Activated CD4-positive, alpha-beta memory T cell treated with anti-CD3 and anti-CD28 coated beads for 36 hours (primary cell): Measurements from ENCODE around the gene MGAT4C. TPM values are rescaled to one million over a fixed set of nuclear protein-coding genes. Genes with fewer than 3 reads are reported as not detected.

Experiments
- CTCF ChIA-PET: fragments of 350-600 bp; sonication (Branson Sonifier 250); formaldehyde crosslinking; loops from one replicate; lab custom pipeline; 2021; ENCODE audit warnings: antibody characterized with exemption, inconsistent platforms; lab: Charles Lee
- POLR2A ChIA-PET: fragments of 350-600 bp; sonication (Branson Sonifier 250); formaldehyde crosslinking; loops from one replicate; lab custom pipeline; 2021; ENCODE audit warnings: antibody characterized with exemption; lab: Charles Lee
- DNase-seq: peaks from one replicate; pipeline ENCODE4 v3.0.0-alpha.2; 2020
- H3K27ac Mint-ChIP-seq: one replicate; pipeline ENCODE4 v1.8.0; 2021; ENCODE audit warnings: mixed read lengths
- H3K27me3 Mint-ChIP-seq: one replicate; pipeline ENCODE4 v1.8.0; 2021; ENCODE audit warnings: mixed read lengths
- H3K36me3 Mint-ChIP-seq: one replicate; pipeline ENCODE4 v1.8.0; 2021; ENCODE audit warnings: mixed read lengths
- H3K4me1 Mint-ChIP-seq: one replicate; pipeline ENCODE4 v1.8.0; 2021; ENCODE audit warnings: low read depth, mixed read lengths
- H3K4me3 Mint-ChIP-seq: one replicate; pipeline ENCODE4 v1.8.0; 2021; ENCODE audit warnings: mild to moderate bottlenecking, mixed read lengths
- H3K9me3 Mint-ChIP-seq: one replicate; pipeline ENCODE4 v1.8.0; 2021; ENCODE audit warnings: mixed read lengths
- intact Hi-C: fragments of 100-400 bp; cut with micrococcal nuclease; formaldehyde crosslinking; loops from one replicate; pipeline ENCODE4 v1.15.1; 2023
- total RNA-seq, 2 experiments: library from RNA; stranded (reverse); gene quantifications; one replicate each; pipeline ENCODE4 v1.2.3, GENCODE V29; 2021

Gene MGAT4C
- total RNA-seq, 2 experiments from 2014 or later = not detected

DNA sequence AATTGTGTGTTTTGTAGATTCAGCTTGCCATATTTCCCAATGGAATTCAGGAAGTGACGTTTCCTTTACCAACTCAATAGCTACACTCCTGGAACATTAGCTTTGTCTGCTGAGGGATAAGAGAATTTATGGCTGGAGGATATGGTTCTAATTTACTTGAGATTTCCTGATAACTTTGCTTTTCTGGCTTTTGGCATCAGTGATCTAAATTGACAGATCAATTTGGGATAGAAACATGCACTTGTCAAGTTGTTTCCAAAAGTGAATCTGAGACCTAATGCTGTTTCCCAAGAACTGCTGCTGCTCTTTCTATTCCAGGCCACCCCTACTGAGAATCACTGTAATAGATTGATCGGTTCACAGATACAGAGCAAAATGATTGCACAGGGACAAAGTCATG is 43.2 kb downstream of the MGAT4C start:
- ChIA-PET CTCF (no interaction called here), POLR2A (no interaction called here)
- Mint-ChIP-seq H3K4me1 (no peaks in the 10 kb centered on the region), H3K27me3 (no peaks in the 10 kb centered on the region), H3K9me3 (peaks cover 4% of the 10 kb centered on the region), H3K27ac (no peak overlapping the region), H3K36me3 (no peaks in the 10 kb centered on the region), H3K4me3 (no peak overlapping the region)
- intact Hi-C loops = no loop called here
- DNase-seq = no peak

DNA sequence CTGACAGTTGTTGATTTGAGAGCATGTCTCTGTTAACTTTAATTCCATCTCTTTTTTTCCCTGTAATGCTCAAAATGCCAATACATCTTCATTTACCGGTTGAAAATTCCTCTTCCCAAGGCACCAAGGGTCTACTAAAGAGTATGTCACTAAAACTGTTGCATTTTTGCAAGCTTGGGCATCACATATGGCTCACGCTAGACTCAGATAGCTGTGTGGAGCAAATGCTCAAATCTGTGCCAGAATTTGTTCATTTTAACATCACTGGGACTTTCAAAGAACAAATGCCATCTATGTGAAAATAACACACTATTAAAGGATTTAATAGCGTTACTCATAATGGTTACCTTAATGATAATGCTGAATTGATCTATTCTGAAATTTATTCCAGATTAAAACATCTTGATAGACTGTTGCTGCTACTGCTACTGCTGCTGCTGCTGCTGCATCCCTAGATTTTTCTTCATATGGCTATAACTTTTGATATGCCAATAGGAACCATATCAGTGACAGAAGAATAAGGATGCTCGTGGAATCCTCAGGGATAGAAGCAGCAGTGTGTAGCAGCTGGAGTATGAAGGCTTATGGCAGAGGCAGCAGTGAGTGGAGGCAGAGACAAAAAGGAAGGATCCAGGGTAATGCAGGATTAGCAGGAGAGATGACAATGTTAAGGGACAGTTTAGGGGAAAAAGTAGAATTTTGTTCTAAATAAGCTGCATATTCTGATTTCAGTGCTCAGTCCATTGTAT is 57.3 kb downstream of the MGAT4C start:
- H3K4me1 Mint-ChIP-seq = no peaks in the 10 kb centered on the region
- H3K36me3 Mint-ChIP-seq = no peaks in the 10 kb centered on the region
- ChIA-PET POLR2A (no interaction called here), CTCF (no interaction called here)
- peaks cover 11% of the 10 kb centered on the region for H3K9me3 Mint-ChIP-seq
- H3K4me3 Mint-ChIP-seq = no peak overlapping the region
- intact Hi-C loops = no loop called here
- no peak for DNase-seq
- no peaks in the 10 kb centered on the region for H3K27me3 Mint-ChIP-seq
- no peak overlapping the region for H3K27ac Mint-ChIP-seq

GRCh38 chr12:86196465-86196864 is 59.7 kb downstream of the MGAT4C start:
- ChIA-PET POLR2A (no interaction called here), CTCF (no interaction called here)
- no peaks in the 10 kb centered on the region for H3K4me1 Mint-ChIP-seq
- intact Hi-C loops = no loop called here
- H3K36me3 Mint-ChIP-seq = no peaks in the 10 kb centered on the region
- peaks cover 11% of the 10 kb centered on the region for H3K9me3 Mint-ChIP-seq
- no peak overlapping the region for H3K27ac Mint-ChIP-seq
- DNase-seq = no peak
- no peak overlapping the region for H3K4me3 Mint-ChIP-seq
- H3K27me3 Mint-ChIP-seq = no peaks in the 10 kb centered on the region

GRCh38 chr12:86194721-86195120 is 61.5 kb downstream of the MGAT4C start:
- intact Hi-C loops = no loop called here
- no peak overlapping the region for H3K27ac Mint-ChIP-seq
- CTCF ChIA-PET = no interaction called here
- H3K9me3 Mint-ChIP-seq = peaks cover 8% of the 10 kb centered on the region
- POLR2A ChIA-PET = no interaction called here
- H3K36me3 Mint-ChIP-seq = no peaks in the 10 kb centered on the region
- H3K4me3 Mint-ChIP-seq = no peak overlapping the region
- no peaks in the 10 kb centered on the region for H3K4me1 Mint-ChIP-seq
- no peaks in the 10 kb centered on the region for H3K27me3 Mint-ChIP-seq
- no peak for DNase-seq

GRCh38 chr12:86193931-86194330 is 62.3 kb downstream of the MGAT4C start:
- H3K27ac Mint-ChIP-seq = no peak overlapping the region
- no peak overlapping the region for H3K4me3 Mint-ChIP-seq
- H3K27me3 Mint-ChIP-seq = no peaks in the 10 kb centered on the region
- ChIA-PET POLR2A (no interaction called here), CTCF (no interaction called here)
- intact Hi-C loops = no loop called here
- H3K4me1 Mint-ChIP-seq = no peaks in the 10 kb centered on the region
- H3K36me3 Mint-ChIP-seq = no peaks in the 10 kb centered on the region
- peaks cover 6% of the 10 kb centered on the region for H3K9me3 Mint-ChIP-seq
- no peak for DNase-seq

DNA sequence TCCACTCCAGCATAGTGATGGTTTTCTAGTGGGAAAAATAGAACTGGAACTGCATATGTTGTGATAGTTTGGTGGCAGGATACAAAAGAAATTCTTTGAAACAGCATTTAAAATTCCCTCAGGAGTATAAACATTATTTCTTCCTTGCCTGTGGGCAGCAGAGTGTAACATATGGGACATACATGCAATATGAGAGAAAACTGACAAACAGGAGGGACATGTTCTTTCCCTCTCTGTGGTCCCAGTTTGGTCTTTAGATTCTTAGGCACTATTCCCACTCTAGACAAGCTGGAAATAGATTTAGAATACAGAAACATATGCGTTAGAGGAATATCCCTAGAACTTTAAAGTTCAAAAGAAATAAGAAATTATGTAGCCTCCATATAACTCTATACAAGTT is 68.0 kb downstream of the MGAT4C start:
- intact Hi-C loops = no loop called here
- CTCF ChIA-PET = no interaction called here
- H3K4me3 Mint-ChIP-seq = no peak overlapping the region
- DNase-seq = no peak
- no peaks in the 10 kb centered on the region for H3K9me3 Mint-ChIP-seq
- POLR2A ChIA-PET = no interaction called here
- H3K27ac Mint-ChIP-seq = no peak overlapping the region
- no peaks in the 10 kb centered on the region for H3K27me3 Mint-ChIP-seq
- no peaks in the 10 kb centered on the region for H3K36me3 Mint-ChIP-seq
- H3K4me1 Mint-ChIP-seq = no peaks in the 10 kb centered on the region

- intact Hi-C loops = no loop called here
- no peaks in the 10 kb centered on the region for H3K4me1 Mint-ChIP-seq
- ChIA-PET CTCF (no interaction called here), POLR2A (no interaction called here)
- H3K36me3 Mint-ChIP-seq = no peaks in the 10 kb centered on the region
- no peak for DNase-seq
- H3K9me3 Mint-ChIP-seq = no peaks in the 10 kb centered on the region
- no peak overlapping the region for H3K27ac Mint-ChIP-seq
- no peak overlapping the region for H3K4me3 Mint-ChIP-seq
- H3K27me3 Mint-ChIP-seq = no peaks in the 10 kb centered on the region
Measured at GRCh38 chr12:86186449-86186848, 69.7 kb downstream of the MGAT4C start.

GRCh38 chr12:86179855-86180254 is 76.3 kb downstream of the MGAT4C start:
- Mint-ChIP-seq H3K4me3 (no peak overlapping the region), H3K27me3 (no peaks in the 10 kb centered on the region), H3K36me3 (no peaks in the 10 kb centered on the region), H3K4me1 (no peaks in the 10 kb centered on the region), H3K9me3 (peaks cover 4% of the 10 kb centered on the region), H3K27ac (no peak overlapping the region)
- ChIA-PET CTCF (no interaction called here), POLR2A (no interaction called here)
- no peak for DNase-seq
- intact Hi-C loops = no loop called here

GRCh38 chr12:86174188-86174587 is 82.0 kb downstream of the MGAT4C start:
- POLR2A ChIA-PET = no interaction called here
- intact Hi-C loops = no loop called here

GRCh38 chr12:86172913-86173443 is 83.2 kb downstream of the MGAT4C start:
- Mint-ChIP-seq H3K27ac (no peak overlapping the region), H3K27me3 (no peaks in the 10 kb centered on the region), H3K4me1 (no peaks in the 10 kb centered on the region), H3K9me3 (peaks cover 4% of the 10 kb centered on the region), H3K36me3 (no peaks in the 10 kb centered on the region), H3K4me3 (no peak overlapping the region)
- CTCF ChIA-PET = no interaction called here
- no peak for DNase-seq
- POLR2A ChIA-PET = no interaction called here
- intact Hi-C loops = no loop called here

More at GRCh38 chr12:86174188-86174587, 82.0 kb downstream of the MGAT4C start:
- no peaks in the 10 kb centered on the region for H3K27me3 Mint-ChIP-seq
- no peak overlapping the region for H3K4me3 Mint-ChIP-seq
- H3K36me3 Mint-ChIP-seq = no peaks in the 10 kb centered on the region
- H3K27ac Mint-ChIP-seq = no peak overlapping the region
- H3K4me1 Mint-ChIP-seq = no peaks in the 10 kb centered on the region
- CTCF ChIA-PET = no interaction called here
- peaks cover 4% of the 10 kb centered on the region for H3K9me3 Mint-ChIP-seq
- DNase-seq = no peak

DNA sequence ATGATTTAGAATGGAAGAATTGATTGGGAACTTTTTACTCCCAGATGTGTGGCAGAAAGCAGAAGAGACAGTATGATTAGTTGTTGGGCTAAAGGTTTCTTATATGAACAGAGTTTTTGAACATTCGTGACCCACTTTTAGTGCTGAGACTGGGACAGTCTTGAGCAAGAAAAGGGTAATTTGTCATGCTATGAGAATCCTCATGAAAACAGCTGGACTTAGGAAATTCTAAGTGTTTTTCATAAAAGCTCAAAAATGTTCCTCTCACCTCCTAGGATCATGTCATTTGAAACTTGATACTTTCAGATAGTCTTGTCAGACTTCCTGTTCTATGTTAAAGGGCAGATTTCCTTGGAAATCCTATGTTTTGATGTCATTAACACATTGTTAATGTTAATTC is 86.1 kb downstream of the MGAT4C start:
- Mint-ChIP-seq H3K4me3 (no peak overlapping the region), H3K27ac (no peak overlapping the region), H3K36me3 (no peaks in the 10 kb centered on the region), H3K27me3 (no peaks in the 10 kb centered on the region), H3K9me3 (no peaks in the 10 kb centered on the region), H3K4me1 (no peaks in the 10 kb centered on the region)
- ChIA-PET CTCF (no interaction called here), POLR2A (no interaction called here)
- intact Hi-C loops = no loop called here
- DNase-seq = no peak

- Mint-ChIP-seq H3K9me3 (peaks cover 7% of the 10 kb centered on the region), H3K36me3 (no peaks in the 10 kb centered on the region), H3K4me3 (no peak overlapping the region), H3K4me1 (no peaks in the 10 kb centered on the region), H3K27me3 (no peaks in the 10 kb centered on the region), H3K27ac (no peak overlapping the region)
- DNase-seq = no peak
- intact Hi-C loops = no loop called here
- ChIA-PET CTCF (no interaction called here), POLR2A (no interaction called here)
Measured at GRCh38 chr12:86158956-86159355, 97.2 kb downstream of the MGAT4C start.

- POLR2A ChIA-PET = no interaction called here
- H3K27me3 Mint-ChIP-seq = no peaks in the 10 kb centered on the region
- CTCF ChIA-PET = no interaction called here
- H3K4me3 Mint-ChIP-seq = no peak overlapping the region
- intact Hi-C loops = no loop called here
- no peaks in the 10 kb centered on the region for H3K36me3 Mint-ChIP-seq
- no peak for DNase-seq
- peaks cover 7% of the 10 kb centered on the region for H3K9me3 Mint-ChIP-seq
- no peaks in the 10 kb centered on the region for H3K4me1 Mint-ChIP-seq
- no peak overlapping the region for H3K27ac Mint-ChIP-seq
Measured at GRCh38 chr12:86154620-86155019, 101.6 kb downstream of the MGAT4C start.
